Colon (tissue), 2 donors: Measurements from ENCODE around the gene TDRD9.

Source experiments
- FAIRE-seq: peaks from 2 replicates; lab custom pipeline; 2012; peaks lifted over from hg19 to GRCh38; lab: Jason Lieb, UNC
- donor health status: control.
- donor health status: control.

TDRD9 gene

GRCh38 chr14:104025534-104025933, 97.3 kb downstream of the TDRD9 start:
- FAIRE-seq: no peak

GRCh38 chr14:104026024-104026423, 97.8 kb downstream of the TDRD9 start:
- no peak for FAIRE-seq

DNA sequence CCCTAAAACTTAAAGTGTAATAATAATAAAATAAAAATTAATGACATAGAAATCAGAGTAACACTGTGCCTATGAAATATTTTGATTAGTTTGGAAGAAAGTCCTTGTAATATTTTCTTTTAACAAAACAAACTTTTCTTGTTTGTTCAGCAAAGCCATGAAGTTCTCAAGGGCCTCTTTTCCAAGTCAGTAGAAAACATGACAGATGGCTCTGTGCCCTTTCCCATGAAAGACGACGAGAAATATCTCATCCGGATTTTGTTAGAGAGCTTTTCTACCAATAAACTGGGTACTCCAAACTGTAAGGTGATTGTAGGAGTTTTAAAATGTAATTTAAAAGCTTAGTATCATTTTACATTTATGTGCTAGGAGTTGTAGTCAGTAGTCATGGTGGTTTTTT, 102.7 kb downstream of the TDRD9 start:
- FAIRE-seq: no peak

DNA sequence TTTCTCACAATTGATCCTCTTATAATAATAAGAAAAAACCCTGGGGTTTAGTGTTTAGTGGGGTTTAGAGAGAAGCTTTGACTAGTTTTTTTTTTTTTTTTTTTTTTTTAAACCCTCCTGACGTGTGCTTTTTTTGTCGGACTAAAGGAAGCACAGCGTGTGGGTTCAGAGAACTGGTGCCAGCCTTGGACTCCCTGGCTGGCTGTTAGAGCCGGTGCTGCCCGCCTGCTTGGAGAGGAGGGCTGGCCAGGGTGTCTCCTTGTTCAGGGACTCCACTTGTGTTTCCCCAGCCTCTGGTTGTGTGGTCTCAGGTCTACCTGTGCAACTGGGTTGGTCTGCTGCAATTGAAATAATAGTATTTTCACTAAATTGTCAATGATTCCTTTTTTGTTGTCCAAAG, 103.1 kb downstream of the TDRD9 start:
- no peak for FAIRE-seq

DNA sequence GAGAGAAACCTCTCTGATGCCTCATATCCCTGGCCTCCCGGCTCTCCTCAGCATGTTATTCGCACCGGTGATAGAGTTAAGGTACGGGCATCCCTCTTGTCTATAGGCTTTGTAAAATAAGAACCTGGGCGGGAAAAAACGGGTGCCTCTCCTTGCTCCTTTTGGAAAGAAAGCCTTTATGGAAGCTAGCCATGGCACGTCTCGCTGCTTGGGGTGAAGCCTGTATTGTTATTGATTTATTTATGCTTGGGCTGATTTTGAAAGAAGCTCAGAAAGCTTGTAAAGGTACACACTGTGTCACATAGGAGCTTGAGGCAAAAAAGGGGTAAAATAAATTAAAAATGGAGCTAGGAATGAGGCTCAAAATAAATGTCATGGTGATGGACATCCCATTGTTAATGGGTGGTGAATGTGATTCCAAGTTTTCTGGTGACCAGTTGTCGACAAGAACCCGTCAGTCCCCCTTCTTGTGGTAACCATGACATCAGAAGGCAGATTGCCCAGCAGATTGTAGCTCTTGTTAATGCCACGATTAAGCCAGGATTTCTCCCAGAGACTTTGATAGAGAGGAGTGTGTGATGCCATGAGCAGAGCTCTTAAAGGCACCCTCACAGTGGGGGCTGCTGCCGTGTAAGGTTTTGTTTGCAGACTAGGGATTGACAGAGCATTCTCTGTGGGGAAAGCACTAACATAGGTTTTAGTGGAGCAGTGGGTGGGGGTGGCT, 106.9 kb downstream of the TDRD9 start:
- FAIRE-seq: no peak

- FAIRE-seq: no peak
Observed at GRCh38 chr14:104036212-104036611, 108.0 kb downstream of the TDRD9 start.

DNA sequence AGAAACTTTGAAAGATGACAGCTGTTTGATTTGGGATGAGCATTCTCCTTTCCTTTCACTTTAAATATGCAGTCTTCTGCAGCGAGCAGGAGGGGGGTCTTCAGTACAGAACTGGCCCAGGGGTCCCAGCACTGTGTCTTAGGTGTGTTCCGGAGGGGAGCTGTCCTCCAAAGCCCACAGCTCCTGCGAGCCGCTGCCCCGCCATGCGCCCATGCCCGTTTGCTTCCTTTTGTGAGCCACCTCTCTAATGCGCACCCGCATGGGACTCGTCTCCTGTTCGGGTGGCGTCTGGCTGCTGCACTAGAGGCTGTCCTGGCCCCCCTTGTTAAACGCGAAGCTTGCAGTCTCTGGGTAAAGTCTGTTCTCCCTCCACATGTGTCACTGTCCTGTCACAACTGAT, 108.8 kb downstream of the TDRD9 start:
- no peak for FAIRE-seq

DNA sequence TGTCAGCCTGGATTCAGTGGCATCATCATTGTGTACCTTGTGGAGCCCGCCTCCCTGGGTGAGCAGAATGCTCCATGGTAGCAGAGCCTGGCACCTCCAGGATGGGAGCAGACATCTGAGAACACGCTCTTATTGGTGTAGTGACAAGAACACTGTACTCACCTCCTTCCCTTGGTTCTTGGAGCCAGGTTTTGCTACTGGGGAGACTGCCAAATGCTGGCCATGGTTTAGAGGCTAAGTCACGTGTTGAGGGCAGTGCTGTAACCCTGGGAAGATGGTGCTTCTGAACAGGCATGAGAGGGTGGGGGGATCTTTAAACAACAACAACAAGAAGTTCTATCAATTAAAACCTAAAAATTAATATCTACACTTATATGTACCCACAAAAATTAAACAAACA, 109.6 kb downstream of the TDRD9 start:
- FAIRE-seq: no peak

DNA sequence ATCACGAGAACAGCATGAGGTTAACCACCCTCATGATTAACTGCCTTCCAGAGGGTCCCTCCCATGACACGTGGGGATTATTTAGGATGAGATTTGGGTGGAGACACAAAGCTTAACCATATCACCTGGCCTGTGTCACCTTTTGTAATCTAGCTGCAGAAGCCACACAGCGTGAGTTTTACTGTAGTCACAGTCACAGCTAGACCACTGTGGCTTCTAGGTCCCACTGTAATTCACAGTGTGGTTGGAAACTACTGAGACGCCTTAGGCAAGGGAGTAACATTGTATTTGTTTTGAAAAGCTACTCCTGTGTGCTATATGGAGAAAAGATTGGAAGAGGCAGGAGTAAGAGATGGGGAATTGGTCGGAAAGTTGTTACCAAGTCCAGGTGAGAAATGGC, 111.0 kb downstream of the TDRD9 start:
- FAIRE-seq: no peak

- FAIRE-seq: no peak
Observed at GRCh38 chr14:104040539-104040938, 112.3 kb downstream of the TDRD9 start.

DNA sequence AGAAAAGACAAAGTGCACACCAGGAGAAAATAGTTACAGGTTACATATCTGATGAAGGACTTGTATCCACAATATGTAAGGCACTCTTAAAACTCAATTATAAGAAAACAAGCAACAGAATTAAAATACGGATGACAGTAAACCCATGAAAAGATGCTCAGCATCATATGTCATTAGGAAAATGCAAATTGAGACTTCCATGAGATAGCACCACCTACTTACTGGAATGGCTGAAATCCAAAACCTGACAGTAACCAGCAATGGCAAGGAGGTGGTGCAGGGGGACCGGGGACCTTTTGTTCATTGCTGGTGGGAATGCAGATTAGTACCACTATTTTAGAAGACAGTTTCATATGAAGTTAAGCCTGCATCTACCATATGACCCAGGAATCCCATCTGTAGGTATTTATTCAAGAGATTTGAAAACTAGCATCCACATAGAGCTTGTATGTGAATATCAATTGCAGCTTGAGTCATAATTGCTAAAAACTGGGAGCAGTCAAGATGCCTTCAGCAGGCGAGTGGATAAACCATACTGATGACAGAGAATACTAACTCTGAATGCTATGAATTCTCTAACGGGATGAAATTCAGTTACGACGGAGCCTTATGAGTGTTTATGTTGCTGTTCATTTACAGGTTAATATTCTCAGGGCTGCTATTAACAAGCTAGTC, 113.3 kb downstream of the TDRD9 start:
- no peak for FAIRE-seq

- no peak for FAIRE-seq
Observed at GRCh38 chr14:104044016-104044415, 115.8 kb downstream of the TDRD9 start.

- FAIRE-seq: no peak
Observed at GRCh38 chr14:104047761-104048160, 119.5 kb downstream of the TDRD9 start.

GRCh38 chr14:104048758-104049507, 120.7 kb downstream of the TDRD9 start:
- FAIRE-seq: no peak

DNA sequence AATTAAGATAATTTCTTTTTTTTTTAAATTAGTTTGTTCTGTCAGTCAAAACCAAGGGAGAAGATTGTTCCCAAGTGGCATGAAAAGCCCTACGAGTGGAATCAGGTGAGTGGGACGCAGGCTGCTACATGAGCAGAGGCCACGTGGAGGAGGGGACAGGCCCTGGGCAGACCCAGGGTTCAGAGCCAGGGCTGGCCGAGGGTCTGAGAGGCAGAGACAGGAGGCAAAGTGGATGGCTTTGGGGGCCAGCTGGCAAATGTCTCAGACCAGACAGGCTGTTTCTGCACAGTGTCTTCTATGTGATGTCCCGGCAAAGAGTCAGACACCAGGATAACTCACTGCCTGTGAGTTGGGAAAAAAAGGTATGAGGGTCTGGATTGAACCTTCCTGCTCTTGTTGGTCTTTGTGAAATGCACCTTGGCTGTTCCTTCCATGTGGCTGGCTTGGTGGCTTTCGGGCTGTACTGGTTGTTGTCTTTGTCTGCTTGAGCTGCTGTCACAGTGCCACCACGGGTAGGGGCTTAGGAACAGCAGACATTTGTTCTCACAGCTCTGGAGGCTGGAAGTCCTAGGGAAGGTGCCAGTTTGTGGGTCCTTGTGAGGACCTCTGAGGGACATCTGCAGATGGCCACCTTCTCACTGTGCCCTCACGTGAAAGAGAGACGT, 121.5 kb downstream of the TDRD9 start:
- FAIRE-seq: no peak

DNA sequence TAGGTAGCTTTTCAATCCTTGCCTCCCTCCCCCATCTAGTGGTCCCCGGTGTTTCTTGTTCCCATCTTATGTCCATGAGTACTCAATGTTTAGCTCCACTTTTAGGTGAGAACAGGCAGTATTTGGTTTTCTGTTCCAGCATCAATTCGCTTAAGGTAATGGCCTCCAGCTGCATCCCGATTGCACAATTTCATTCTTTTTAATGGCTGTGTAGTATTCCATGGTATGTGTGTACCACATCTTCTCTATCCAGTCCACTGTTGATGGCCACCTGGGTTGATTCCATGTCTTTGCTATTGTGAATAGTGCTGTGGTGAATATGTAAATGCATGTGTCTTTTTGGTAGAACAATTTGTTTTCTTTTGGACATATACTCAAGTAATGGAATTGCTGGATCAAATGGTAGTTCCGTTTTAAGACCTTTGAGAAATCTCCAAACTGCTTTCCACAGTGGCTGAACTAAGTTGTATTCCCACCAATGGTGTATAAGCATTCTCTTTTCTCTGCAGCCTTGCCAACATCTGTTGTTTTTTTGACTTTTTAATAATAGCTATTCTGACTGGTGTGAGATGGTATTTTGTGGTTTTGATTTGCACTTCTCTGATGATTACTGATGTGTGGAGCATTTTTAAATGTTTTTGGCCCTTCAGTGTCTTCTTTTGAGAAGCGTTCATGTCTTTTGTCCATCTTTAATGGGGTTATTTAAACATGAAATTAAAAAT, 123.0 kb downstream of the TDRD9 start:
- no peak for FAIRE-seq

- FAIRE-seq: no peak
Observed at GRCh38 chr14:104054222-104054905, 126.1 kb downstream of the TDRD9 start.

GRCh38 chr14:104062281-104062680, 134.0 kb downstream of the TDRD9 start:
- FAIRE-seq: no peak

DNA sequence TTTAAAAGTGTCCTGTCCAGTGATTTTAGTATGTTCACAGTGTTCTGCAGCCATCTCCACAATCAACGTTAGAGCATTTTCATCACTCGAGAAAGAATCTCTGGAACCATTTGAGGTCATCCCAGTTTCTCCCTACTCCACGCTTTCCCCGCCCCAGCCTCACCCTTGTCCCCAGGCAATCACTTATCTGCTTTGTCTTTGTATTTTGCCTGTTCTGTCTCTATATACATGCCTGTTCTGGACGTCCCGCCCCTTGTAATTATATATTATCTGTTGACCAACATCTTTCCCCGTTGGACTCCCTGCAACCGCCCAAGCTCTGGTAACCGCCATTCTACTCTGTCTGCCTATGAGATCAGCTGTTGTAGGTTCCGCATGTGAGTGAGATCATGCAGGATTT, 135.7 kb downstream of the TDRD9 start:
- FAIRE-seq: no peak

DNA sequence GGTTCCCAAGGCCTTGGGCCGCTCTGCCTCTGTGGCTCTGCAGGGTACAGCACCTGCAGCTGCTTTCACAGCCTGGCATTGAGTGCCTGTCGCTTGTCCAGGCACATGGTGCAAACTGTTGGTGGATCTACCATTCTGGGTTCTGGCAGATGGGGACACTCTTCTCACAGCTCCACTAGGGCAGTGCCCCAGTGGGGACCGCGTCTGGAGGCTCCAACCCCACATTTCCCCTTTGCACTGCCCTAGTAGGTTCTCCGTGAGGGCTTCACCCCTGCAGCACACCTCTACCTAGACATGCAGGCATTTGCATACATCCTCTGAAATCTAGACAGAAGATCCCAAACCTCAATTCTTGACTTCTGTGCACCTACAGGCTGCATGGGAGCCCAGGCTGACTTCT, 138.0 kb downstream of the TDRD9 start:
- FAIRE-seq: no peak

DNA sequence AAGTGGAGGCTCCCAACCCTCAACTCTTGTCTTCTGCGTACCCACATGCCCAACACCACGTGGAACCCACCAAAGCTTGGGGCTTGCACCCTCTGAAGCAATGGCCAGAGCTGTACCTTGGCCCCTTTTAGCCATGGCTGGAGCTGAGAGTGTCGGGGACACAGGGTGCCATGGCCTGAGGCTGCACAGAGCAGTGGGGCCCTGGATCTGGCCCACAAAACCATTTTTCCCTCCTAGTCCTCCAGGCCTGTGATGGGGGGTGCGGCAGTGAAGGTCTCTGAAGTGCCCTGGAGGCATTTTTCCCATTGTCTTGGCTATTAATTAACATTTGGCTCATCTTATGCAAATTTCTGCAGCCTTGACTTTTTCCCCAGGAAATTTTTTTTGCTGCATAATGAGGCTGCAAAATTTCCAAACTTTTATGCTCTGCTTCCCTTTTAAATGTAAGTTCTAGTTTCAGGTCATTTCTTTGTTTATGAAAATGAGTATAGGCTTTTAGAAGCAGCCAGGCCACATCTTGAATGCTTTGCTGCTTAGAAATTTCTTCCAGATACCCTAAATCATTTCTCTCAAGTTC, 138.6 kb downstream of the TDRD9 start:
- FAIRE-seq: no peak
